HepG2 (cell line): ENCODE results near the gene UBALD1. TPM values are rescaled to one million over a fixed set of nuclear protein-coding genes. Genes with fewer than 3 reads are reported as not detected.
A peak's percentile ranks its signal among the peaks of the same experiment; 100 is the strongest.

Source experiments
- ATRX ChIP-seq: sonication (generic); formaldehyde crosslinking; IDR thresholded peaks from 2 replicates; pipeline ENCODE4 v1.4.0; 2020; ENCODE audit warnings: missing genetic modification reagents, borderline replicate concordance
- BATF2 ChIP-seq: sonication (generic); formaldehyde crosslinking; IDR thresholded peaks from 2 replicates; pipeline ENCODE4 v1.8.0; 2022; ENCODE audit warnings: mild to moderate bottlenecking, missing genetic modification reagents, moderate library complexity
- BCLAF1 ChIP-seq: fragments of 450-650 bp; IDR thresholded peaks from 2 replicates; pipeline ENCODE4 v1.6.1; 2017; ENCODE audit warnings: mild to moderate bottlenecking
- BRD4 ChIP-seq: sonication (generic); formaldehyde crosslinking; IDR thresholded peaks from 2 replicates; pipeline ENCODE4 v1.4.0; 2020; ENCODE audit warnings: missing genetic modification reagents
- DNMT1 ChIP-seq: sonication (generic); formaldehyde crosslinking; IDR thresholded peaks from 2 replicates; pipeline ENCODE4 v1.5.1; 2020; ENCODE audit warnings: mild to moderate bottlenecking, missing genetic modification reagents
- ELF1 ChIP-seq: sonication (generic); formaldehyde crosslinking; IDR thresholded peaks from 2 replicates; pipeline ENCODE4 v1.4.0; 2020; ENCODE audit warnings: missing genetic modification reagents
- KLF6 ChIP-seq: IDR thresholded peaks from 2 replicates; pipeline ENCODE4 v1.8.0; 2016; ENCODE audit warnings: missing biosample characterization, missing genetic modification reagents
- MED13 ChIP-seq: sonication (generic); formaldehyde crosslinking; IDR thresholded peaks from 2 replicates; pipeline ENCODE4 v1.5.0; 2020; ENCODE audit warnings: missing genetic modification reagents
- MZF1 ChIP-seq: sonication (generic); formaldehyde crosslinking; IDR thresholded peaks from 2 replicates; pipeline ENCODE4 v1.8.1; 2023; ENCODE audit warnings: mild to moderate bottlenecking, missing genetic modification reagents, borderline replicate concordance
- PTBP1 ChIP-seq: fragments of 200-400 bp; formaldehyde crosslinking; IDR thresholded peaks from 2 replicates; pipeline ENCODE4 v1.6.1; 2018; ENCODE audit warnings: low read length, low read depth; ENCODE audit not compliant: poor library complexity, severe bottlenecking
- SNAPC4 ChIP-seq: sonication (generic); formaldehyde crosslinking; IDR thresholded peaks from 2 replicates; pipeline ENCODE4 v1.4.0; 2020; ENCODE audit warnings: mild to moderate bottlenecking, missing genetic modification reagents
- SOX5 ChIP-seq: IDR thresholded peaks from 2 replicates; pipeline ENCODE4 v1.6.1; 2016; ENCODE audit warnings: borderline replicate concordance
- SP2 ChIP-seq: sonication (generic); formaldehyde crosslinking; IDR thresholded peaks from 2 replicates; pipeline ENCODE4 v1.5.1; 2020; ENCODE audit warnings: mild to moderate bottlenecking, missing genetic modification reagents
- SUZ12 ChIP-seq: fragments of 150-350 bp; IDR thresholded peaks from 2 replicates; pipeline ENCODE4 v1.6.1; 2014; ENCODE audit warnings: low read depth, low read length
- ZBTB2 ChIP-seq: sonication (generic); formaldehyde crosslinking; IDR thresholded peaks from 2 replicates; pipeline ENCODE4 v1.8.0; 2022; ENCODE audit warnings: low read depth, missing genetic modification reagents
- ZBTB34 ChIP-seq: sonication (generic); formaldehyde crosslinking; IDR thresholded peaks from 2 replicates; pipeline ENCODE4 v1.8.0; 2022; ENCODE audit warnings: mild to moderate bottlenecking, missing genetic modification reagents
- ZBTB7A ChIP-seq: sonication (generic); formaldehyde crosslinking; IDR thresholded peaks from 2 replicates; pipeline ENCODE4 v1.8.0; 2022; ENCODE audit warnings: mild to moderate bottlenecking, missing genetic modification reagents
- ZNF296 ChIP-seq: sonication (generic); formaldehyde crosslinking; conservative IDR thresholded peaks from 2 replicates; pipeline ENCODE4 v1.5.0; 2020; ENCODE audit warnings: mild to moderate bottlenecking, missing genetic modification reagents
- polyA plus RNA-seq, 8 experiments: library from polyadenylated mRNA; depleted of rRNA in 3 of 8; stranded (reverse) in 7 of 8; unstranded in 1 of 8; fragments of >200 nt; fragmentation: Illumina TruSeq in 4 of 8; extraction: Trizol in 4 of 8; gene quantifications; 2 replicates each; pipeline versions ENCODE4 v1.2.1 to v1.2.3, GENCODE V29; 2011 to 2016; ENCODE audit warnings: low read depth in 4 of 8, missing spikeins in 1 of 8, mixed read lengths in 1 of 8; ENCODE audit not compliant: insufficient read depth in 1 of 8
- total RNA-seq, 5 experiments: library from RNA; depleted of rRNA; stranded (reverse); fragments of >200 nt; fragmentation: Illumina TruSeq; extraction: Trizol; gene quantifications; 2 replicates each; pipeline ENCODE4 v1.2.3, GENCODE V29; 2016; ENCODE audit warnings: low read depth in 1 of 5

UBALD1 gene
- total and polyA plus RNA-seq, 2 of the 13 experiments (the other 11 are each of a cell fraction or from before 2014, with no cell fraction given): 6.8 to 12.3 TPM

- TF ChIP-seq ZBTB34: peak; percentile 72; the same call in 1 of the 2 replicates
- TF ChIP-seq BCLAF1: no peak
- TF ChIP-seq SNAPC4 (CRISPR knock-in tag): no peak
- TF ChIP-seq SUZ12: peak; percentile 68
- TF ChIP-seq ZBTB7A (CRISPR knock-in tag): no peak
- TF ChIP-seq MED13 (CRISPR knock-in tag): no peak
- no peak for TF ChIP-seq ZNF296
- peak; percentile 90 for TF ChIP-seq ELF1 (CRISPR knock-in tag)
- peak; percentile 83 for TF ChIP-seq ZBTB2 (CRISPR knock-in tag)
- 0 out of 2 replicates have a peak, but pooled peaks have one; percentile 24 for TF ChIP-seq KLF6 (CRISPR knock-in tag)
- no peak for TF ChIP-seq BATF2 (CRISPR knock-in tag)
- peak; percentile 45; the same call in 1 of the 2 replicates for TF ChIP-seq BRD4 (CRISPR knock-in tag)
- TF ChIP-seq DNMT1: no peak
- no peak for TF ChIP-seq MZF1 (CRISPR knock-in tag)
- no peak for TF ChIP-seq ATRX (CRISPR knock-in tag)
- TF ChIP-seq SP2 (CRISPR knock-in tag): peak; percentile 93
- TF ChIP-seq SOX5 (CRISPR knock-in tag): peak; percentile 7; the same call in 1 of the 2 replicates
- no peak for TF ChIP-seq PTBP1
Observed at GRCh38 chr16:4616047-4616811, 1.5 kb upstream of the UBALD1 start (continued).
